HG03565 (cell line): ENCODE measurements around the gene TCHH.

Source experiments
- ATAC-seq: cut with Tn5 transposase; IDR thresholded peaks from one replicate; pipeline ENCODE4 v1.9.1; 2021; ENCODE audit warnings: mild to moderate bottlenecking, moderate library complexity; ENCODE audit not compliant: unreplicated experiment

Gene TCHH

DNA sequence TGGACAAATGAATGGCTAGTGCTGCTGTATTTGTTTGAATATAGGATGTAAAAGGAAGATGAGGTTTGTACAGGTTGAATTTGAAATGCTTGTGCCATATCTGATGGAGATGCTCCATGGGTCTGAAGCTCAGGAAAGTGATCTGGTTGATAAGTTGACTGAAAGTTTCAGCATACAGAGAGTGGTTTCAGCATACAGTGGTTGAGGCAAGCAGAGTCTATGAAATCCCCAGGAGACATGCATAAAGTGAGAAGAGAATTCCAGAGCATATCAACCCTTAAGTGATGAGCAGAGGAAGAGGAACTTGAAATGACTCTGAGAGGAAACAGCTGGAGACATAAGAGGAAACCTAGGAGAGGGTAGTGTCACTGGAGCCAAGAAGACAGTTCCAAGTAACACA lies 48.1 kb downstream of the TCHH start:
- no peak for ATAC-seq

DNA sequence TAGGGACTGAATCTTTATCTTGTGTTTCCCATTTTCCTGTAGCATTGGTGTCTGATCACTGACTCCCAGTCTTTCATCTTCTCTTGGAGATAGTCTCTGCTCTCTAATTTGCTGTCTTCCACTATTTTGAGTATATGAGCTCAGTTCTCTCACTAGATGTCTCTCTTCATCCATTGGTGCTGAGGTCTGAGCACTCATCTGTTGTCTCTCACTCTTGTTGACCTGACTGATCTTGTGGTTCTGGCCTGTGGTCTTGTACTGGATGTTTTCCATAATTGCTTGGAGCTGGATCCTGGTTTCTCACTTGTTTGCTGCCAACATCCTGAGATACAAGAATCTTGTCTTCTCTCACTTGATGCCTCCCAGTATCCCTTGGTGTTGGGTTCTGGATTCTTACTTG lies 53.3 kb downstream of the TCHH start:
- ATAC-seq, result no peak
